HG03442 (cell line): ENCODE data around the gene LOXL1.
"Not testable (repeated sequence)": the region's sequence is repeated elsewhere in the genome, so short reads cannot be mapped to it uniquely, and the experiment has no call there.

Source experiments
- ATAC-seq: cut with Tn5 transposase; IDR thresholded peaks from one replicate; pipeline ENCODE4 v1.9.1; 2021; ENCODE audit warnings: mild to moderate bottlenecking, moderate library complexity; ENCODE audit not compliant: unreplicated experiment

The LOXL1 gene

GRCh38 chr15:73951601-73952000 lies 25.3 kb downstream of the LOXL1 start:
- ATAC-seq: no peak

- no peak for ATAC-seq
Observed at GRCh38 chr15:73952171-73952912, 26.1 kb downstream of the LOXL1 start.

- no peak for ATAC-seq
Observed at GRCh38 chr15:73952913-73953750, 26.9 kb downstream of the LOXL1 start.

- ATAC-seq: no peak
Observed at GRCh38 chr15:73954188-73955145, 28.2 kb downstream of the LOXL1 start.

GRCh38 chr15:73955326-73955725 lies 29.1 kb downstream of the LOXL1 start:
- ATAC-seq: no peak

GRCh38 chr15:73955861-73956742 lies 29.8 kb downstream of the LOXL1 start:
- no peak for ATAC-seq

GRCh38 chr15:73956743-73957135 lies 30.5 kb downstream of the LOXL1 start:
- no peak for ATAC-seq

GRCh38 chr15:73957276-73957675 lies 31.0 kb downstream of the LOXL1 start:
- no peak for ATAC-seq

GRCh38 chr15:73957785-73958184 lies 31.5 kb downstream of the LOXL1 start:
- ATAC-seq: no peak

GRCh38 chr15:73959012-73959581 lies 32.8 kb downstream of the LOXL1 start:
- ATAC-seq: no peak

GRCh38 chr15:73959801-73960200 lies 33.5 kb downstream of the LOXL1 start:
- no peak for ATAC-seq

GRCh38 chr15:73960472-73961070 lies 34.3 kb downstream of the LOXL1 start:
- ATAC-seq: not testable (repeated sequence)

- ATAC-seq: no peak
Observed at GRCh38 chr15:73962433-73962832, 36.2 kb downstream of the LOXL1 start.

- ATAC-seq: peak; percentile 56
Observed at GRCh38 chr15:73964736-73965093, 38.5 kb downstream of the LOXL1 start.

- ATAC-seq: peak; percentile 24
Observed at GRCh38 chr15:73965094-73965757, 39.0 kb downstream of the LOXL1 start.

- ATAC-seq: peak; percentile 56
Observed at GRCh38 chr15:73965758-73966113, 39.5 kb downstream of the LOXL1 start.

- ATAC-seq: no peak
Observed at GRCh38 chr15:73968461-73968860, 42.2 kb downstream of the LOXL1 start.

- ATAC-seq: no peak
Observed at GRCh38 chr15:73969151-73969759, 43.0 kb downstream of the LOXL1 start.
